Neuron (in vitro differentiated cells): Measurements from ENCODE around the gene SFRP4.

Source experiments
- H2AFZ ChIP-seq: one replicate; pipeline ENCODE4 v1.6.1; 2013; ENCODE audit warnings: low read depth, mild to moderate bottlenecking, inconsistent platforms, low read length, moderate library complexity
- H3K27me3 ChIP-seq: one replicate; pipeline ENCODE4 v1.6.1; 2013; ENCODE audit warnings: low read length; ENCODE audit not compliant: insufficient read depth
- H3K36me3 ChIP-seq: one replicate; pipeline ENCODE4 v1.6.1; 2013; ENCODE audit warnings: low read length; ENCODE audit not compliant: insufficient read depth
- H3K4me1 ChIP-seq: one replicate; pipeline ENCODE4 v1.6.1; 2013; ENCODE audit warnings: low read length; ENCODE audit not compliant: insufficient read depth
- H3K4me3 ChIP-seq: 2 replicates; pipeline ENCODE4 v1.5.1; 2013; ENCODE audit warnings: mild to moderate bottlenecking, low read length, moderate library complexity
- H3K9me3 ChIP-seq: one replicate; pipeline ENCODE4 v1.6.1; 2013; ENCODE audit warnings: low read length

Gene SFRP4

DNA sequence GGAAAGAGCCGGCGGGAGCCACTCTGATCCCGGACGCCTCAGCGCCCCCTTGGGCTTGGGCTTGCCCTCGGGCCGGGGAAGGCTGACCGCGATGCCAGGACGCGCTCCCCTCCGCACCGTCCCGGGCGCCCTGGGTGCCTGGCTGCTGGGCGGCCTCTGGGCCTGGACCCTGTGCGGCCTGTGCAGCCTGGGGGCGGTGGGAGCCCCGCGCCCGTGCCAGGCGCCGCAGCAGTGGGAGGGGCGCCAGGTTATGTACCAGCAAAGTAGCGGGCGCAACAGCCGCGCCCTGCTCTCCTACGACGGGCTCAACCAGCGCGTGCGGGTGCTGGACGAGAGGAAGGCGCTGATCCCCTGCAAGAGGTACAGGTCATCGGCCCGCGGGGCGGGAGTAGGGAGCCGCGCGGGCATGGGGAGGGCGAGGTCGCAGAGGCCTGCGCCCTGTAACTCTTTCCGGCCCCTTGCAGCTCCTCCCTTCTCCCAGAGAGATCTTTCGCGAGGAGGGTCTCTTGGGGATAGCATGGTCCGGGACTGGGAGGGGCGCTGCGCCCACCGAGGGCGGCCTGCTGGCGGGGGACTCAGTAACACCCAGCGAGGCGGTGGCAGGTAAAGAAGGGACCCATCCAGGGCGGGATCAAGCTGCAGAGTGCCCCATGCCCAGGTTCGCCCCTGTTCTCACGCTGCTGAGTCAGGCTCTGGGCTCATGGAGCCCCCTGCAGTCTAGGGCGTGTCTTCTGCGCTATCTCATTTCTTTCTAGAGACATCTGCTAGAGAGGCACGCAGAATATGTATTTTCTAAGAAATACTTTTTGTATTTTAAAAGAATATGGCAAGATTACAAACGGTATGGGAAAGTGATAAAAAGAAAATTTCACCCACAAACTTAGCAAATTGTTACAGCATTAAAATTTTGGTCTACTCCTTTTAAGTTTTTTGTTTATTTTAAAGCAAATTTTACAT is 4.5 kb upstream of the SFRP4 start:
- Histone ChIP-seq H2AFZ (peak overlapping the region; percentile 94), H3K36me3 (no peaks in the 10 kb centered on the region), H3K4me1 (peaks cover 6% of the 10 kb centered on the region), H3K9me3 (no peaks in the 10 kb centered on the region), H3K4me3 (peak overlapping the region; percentile 51), H3K27me3 (peaks cover 28% of the 10 kb centered on the region)

DNA sequence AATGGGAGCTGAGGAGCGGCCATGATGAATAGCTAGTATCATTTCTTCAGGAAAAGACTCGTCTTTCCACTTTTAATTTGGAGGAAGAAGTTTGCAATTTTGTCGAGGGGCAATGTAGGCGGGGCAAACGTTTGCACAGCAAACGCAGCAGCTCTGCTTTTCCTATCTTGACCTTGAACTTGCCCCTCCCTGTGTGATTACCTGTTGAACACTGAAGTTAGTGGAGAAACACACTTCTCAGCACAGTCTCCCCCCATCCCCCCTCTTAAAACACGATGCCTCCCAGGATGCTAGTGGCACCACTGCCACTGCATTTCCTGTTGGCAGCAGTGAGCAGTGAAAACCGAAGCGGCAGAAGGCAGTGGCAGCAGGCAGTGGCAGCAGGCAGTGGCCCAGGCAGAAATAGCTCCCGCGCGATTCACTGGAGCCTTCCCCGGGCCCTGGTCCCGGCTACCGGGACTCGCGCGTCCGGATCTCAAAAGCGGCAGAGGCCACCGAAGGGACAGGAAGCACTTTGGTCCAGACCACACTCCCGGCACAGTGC is 3.8 kb upstream of the SFRP4 start, which contains the start of gene EPDR1:
Gene EPDR1, plus strand, starts transcription at position 336 of the 544 bp plus-strand sequence. CDS start 300 bp downstream, outside the sequence.
- Histone ChIP-seq H3K27me3 (peaks cover 35% of the 10 kb centered on the region), H3K9me3 (no peaks in the 10 kb centered on the region), H2AFZ (peak within 1 kb of the TSS; percentile 94), H3K4me1 (peaks cover 7% of the 10 kb centered on the region), H3K36me3 (no peaks in the 10 kb centered on the region), H3K4me3 (peak within 1 kb of the TSS; percentile 51)

DNA sequence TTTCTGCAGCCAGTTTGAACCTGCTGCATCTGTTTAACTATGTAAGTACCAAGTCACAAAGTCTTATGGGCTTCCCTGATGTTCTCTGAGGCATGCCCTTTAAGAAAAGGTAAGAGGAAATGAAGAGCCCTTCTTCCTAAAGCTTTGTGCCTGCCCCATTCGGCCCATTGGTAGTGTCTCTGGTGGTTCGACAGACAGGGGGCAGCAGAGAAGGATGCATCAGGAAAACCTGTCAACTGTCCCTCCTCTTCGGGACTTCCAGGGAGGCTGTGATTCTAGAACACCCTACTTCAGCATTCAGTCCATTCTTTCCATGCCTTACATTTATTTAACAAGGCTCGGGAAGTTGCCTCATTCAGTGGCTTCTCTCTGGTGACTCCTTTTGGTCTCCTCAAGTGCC is 1.9 kb upstream of the SFRP4 start:
- Histone ChIP-seq H3K4me1 (peaks cover 7% of the 10 kb centered on the region), H3K9me3 (no peaks in the 10 kb centered on the region), H3K36me3 (no peaks in the 10 kb centered on the region), H3K4me3 (no peak overlapping the region), H3K27me3 (peaks cover 48% of the 10 kb centered on the region), H2AFZ (no peak overlapping the region)

DNA sequence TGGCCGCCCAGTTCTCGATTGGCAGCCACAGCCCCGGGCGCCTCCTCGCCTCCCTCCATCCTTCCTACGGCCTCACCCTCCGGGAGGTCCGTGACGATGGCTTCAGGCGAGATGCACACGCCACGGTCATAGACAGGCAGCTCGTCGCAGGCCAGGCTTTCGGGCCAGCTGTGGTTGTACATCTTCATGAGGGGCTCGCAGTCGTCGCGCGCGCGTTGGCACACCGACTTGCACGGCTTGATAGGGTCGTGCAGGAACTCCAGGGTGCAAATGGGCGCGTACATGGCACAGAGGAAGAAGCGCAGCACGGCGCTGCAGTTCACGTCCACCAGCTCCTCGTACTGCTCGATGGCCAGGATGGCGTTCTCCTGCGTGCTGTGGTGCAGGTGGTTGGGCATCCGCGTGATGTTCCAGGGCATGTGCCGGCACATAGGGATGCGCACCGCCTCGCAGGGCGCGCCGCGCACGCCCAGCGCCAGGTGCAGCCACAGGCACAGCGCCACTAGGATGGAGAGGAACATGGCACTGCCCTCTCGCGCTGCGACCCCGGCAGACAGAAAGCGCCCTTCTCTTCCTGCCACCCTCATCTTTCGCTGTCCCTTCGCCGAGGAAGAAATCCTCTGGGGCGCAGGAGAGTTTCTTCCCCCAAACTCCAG is 472 bp downstream of the SFRP4 start:
- Histone ChIP-seq H3K4me3 (peak overlapping the region; percentile 39), H3K27me3 (peaks cover 53% of the 10 kb centered on the region), H3K36me3 (no peaks in the 10 kb centered on the region), H3K4me1 (peaks cover 3% of the 10 kb centered on the region), H2AFZ (peak overlapping the region; percentile 35), H3K9me3 (no peaks in the 10 kb centered on the region)

DNA sequence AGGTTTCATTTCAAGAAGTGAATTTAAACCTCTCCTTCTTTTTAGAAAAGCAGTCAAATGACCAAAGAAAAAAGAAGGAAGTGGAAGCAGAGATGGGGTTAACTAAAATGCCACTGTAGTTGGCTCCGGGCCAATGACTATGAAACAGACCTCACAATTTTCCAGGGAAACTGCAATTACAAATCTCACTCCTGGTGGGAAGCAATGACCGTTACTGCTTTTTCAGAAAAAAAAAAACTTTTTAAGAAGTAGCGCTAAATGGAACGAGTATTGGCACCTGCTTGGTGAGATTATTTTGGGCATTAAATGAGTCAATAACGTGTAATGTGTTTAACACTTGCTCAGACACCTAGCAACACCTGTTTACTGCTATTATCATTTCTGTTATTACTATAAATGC is 1.2 kb downstream of the SFRP4 start:
- Histone ChIP-seq H3K9me3 (no peaks in the 10 kb centered on the region), H3K4me3 (no peak overlapping the region), H2AFZ (no peak overlapping the region), H3K27me3 (peaks cover 53% of the 10 kb centered on the region), H3K36me3 (no peaks in the 10 kb centered on the region), H3K4me1 (peaks cover 3% of the 10 kb centered on the region)

DNA sequence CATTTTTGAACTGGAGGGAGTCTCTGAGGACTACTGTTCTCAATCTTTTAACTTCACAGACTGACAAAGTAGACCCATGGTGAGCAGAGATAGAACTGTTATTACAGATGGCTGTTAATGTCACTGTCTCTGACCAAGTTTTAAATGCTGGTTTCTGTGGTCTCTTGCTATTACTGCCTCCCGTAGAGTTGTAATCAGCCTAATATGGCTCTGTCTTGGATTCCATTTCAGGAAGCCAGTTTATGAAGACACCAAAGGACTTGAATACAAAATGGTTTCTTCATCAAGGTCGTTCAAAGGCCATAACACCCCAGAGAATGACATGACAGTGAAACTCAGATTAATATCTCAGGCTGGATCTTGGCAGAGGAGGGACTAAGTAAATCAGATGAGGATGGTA is 3.9 kb downstream of the SFRP4 start:
- Histone ChIP-seq H3K27me3 (peaks cover 36% of the 10 kb centered on the region), H3K9me3 (no peaks in the 10 kb centered on the region), H3K4me1 (peaks cover 3% of the 10 kb centered on the region), H3K4me3 (no peak overlapping the region), H2AFZ (no peak overlapping the region), H3K36me3 (no peaks in the 10 kb centered on the region)

DNA sequence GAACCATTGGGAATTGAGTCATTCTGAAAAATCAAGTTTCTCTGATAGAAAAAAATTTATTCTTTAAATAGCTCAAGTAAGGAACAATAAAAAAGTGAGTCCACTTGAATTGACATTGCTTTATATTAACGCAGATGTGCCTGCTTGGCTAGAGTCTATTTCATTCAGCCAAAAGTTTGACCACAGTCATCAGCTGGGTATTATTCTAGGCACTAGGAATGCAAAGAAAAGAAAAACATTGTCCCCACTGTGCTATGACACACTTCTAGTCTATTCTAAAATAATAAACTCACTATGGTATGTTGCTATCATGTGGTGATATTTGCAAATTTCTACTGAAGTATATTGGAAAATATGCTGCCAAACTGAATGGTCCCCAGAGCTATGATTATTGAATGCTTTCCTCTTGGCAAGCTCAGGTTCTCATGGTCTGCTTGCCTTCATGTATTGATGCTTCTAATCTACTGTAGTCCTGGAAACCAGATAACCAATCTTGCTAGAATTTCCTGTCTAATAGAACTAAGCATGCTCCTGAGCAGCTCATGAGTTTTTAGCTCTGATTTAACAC is 8.3 kb downstream of the SFRP4 start:
- Histone ChIP-seq H3K4me1 (no peaks in the 10 kb centered on the region), H3K27me3 (peaks cover 8% of the 10 kb centered on the region), H3K4me3 (no peak overlapping the region), H3K36me3 (no peaks in the 10 kb centered on the region), H3K9me3 (no peaks in the 10 kb centered on the region), H2AFZ (no peak overlapping the region)

DNA sequence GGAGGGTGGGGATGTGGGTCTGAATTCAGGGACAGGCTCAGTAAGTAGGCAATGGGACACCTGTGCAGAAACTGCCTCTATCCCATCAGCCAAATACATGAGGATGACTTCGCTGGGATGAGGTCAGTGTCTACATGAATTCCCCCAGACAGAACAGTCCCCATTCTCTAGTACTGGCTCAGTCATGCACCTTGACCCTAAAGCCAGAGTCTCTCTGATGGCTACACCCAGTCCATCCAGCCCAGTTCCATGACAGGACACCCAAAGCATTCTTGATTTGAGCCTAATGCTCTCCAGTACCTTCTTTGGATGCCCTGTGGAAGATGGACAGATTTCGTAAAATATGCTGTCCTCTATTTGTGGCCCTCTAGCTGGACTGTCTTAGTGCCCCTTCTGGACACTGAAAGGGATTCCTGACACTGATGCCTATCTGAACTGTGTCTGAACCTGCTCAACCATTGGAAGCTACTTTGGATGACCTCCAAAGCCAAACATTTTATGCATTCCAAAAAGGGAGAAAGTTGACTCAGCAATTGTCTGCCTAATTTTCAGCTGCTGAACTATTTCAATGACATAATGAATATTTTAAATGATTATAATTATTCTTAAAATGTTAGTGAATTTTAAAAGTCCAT is 14.6 kb downstream of the SFRP4 start:
- Histone ChIP-seq H3K9me3 (no peaks in the 10 kb centered on the region), H3K36me3 (no peaks in the 10 kb centered on the region), H2AFZ (no peak overlapping the region), H3K4me3 (no peak overlapping the region), H3K27me3 (peaks cover 3% of the 10 kb centered on the region), H3K4me1 (no peaks in the 10 kb centered on the region)

DNA sequence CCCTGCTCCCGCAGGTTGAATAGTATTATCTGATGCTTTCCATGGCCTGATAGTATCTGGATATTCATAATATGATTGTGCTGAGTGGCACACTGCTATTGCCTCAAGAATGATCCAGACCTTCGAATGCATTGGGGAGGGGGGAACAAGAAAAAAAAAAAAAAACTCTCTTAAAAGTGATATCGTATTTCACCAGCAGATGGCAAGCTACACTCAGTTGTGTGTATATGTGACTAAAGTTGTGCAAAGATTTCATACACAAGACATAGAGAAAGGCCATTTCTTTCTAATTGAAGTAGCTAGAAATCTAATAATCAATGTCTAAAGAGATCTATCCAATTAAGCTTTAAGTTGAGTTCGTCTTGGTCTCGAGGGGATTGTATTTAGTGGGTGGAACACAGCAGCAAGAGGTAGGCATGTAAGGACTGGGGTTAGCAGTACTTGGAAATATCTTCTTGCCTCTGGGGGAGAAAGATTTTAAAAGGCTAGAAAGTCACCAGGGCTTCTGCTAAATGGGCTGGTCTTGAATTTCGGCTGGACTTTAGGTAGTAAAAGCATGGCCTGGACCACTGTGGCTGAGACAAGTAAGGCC is 15.3 kb downstream of the SFRP4 start:
- Histone ChIP-seq H3K27me3 (peaks cover 3% of the 10 kb centered on the region), H3K4me1 (no peaks in the 10 kb centered on the region), H3K9me3 (no peaks in the 10 kb centered on the region), H3K36me3 (no peaks in the 10 kb centered on the region), H3K4me3 (no peak overlapping the region), H2AFZ (no peak overlapping the region)

DNA sequence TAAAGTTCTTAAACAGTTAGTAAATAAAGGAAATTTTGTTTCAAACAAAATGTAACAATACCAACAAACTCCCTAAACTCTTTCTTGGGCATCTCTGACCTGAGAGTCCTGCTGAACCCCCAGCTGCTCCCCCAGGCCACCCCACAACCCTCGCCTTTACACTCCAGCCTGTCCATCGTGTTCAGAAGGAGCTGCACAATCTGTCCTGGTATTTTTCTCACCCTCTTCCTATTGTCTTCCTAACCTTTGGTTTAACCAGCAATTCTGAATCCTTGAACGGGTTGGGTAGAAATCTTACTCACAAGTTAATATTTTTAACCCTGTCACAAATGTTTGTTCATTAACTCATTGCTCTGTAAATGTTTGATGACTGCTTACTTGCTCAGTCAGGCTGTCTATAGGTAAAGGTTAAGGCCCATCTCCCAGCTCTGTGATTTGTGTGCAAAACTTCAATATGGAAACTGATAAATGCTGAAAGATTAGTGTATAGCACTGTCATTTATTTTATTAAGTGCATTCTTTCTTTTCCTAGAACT is 16.8 kb downstream of the SFRP4 start:
- H3K9me3 ChIP-seq = no peaks in the 10 kb centered on the region
- no peaks in the 10 kb centered on the region for H3K36me3 ChIP-seq
- no peaks in the 10 kb centered on the region for H3K27me3 ChIP-seq
- no peak overlapping the region for H3K4me3 ChIP-seq
- no peak overlapping the region for H2AFZ ChIP-seq
- no peaks in the 10 kb centered on the region for H3K4me1 ChIP-seq

DNA sequence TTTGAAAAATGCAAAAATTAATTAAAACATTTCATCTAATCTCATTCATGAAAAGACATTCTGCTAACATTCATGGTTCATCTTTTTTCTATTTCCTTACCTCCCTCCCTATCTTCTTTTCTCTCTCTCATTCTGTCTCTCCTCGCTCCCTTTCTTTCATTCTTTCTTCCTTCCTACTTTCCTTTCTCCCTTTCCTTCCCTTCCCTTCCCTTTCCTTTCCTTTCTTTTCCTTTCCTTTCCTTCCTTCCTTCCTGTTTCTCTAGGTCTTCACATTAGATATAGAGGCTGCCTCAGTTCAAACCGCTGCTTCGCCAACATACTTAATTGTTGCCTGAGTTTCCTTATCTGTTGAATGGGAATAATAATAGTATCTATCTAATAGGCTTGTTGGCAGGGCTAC is 21.9 kb downstream of the SFRP4 start:
- Histone ChIP-seq H3K36me3 (no peaks in the 10 kb centered on the region), H2AFZ (no peak overlapping the region), H3K4me3 (no peak overlapping the region)

DNA sequence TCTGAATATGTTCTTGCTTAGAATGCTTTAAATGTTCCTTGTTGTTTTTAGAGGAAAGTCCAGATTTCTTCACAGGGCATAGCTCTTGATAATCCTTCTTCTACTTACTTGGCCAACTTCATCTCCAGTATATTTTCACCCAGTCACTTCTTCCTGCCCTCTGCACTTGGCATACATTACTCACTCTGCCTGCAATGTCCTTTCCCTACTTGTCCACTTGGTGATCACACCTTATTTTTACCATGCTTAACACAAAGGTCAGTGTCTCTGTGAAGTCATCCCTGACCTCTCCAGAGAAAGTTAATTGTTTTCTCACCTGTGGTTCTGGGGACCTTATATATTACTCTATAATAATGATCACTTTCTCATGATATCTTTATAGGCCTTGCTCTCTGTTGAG is 23.3 kb downstream of the SFRP4 start:
- no peak overlapping the region for H3K4me3 ChIP-seq
- no peaks in the 10 kb centered on the region for H3K9me3 ChIP-seq
- H3K4me1 ChIP-seq = no peaks in the 10 kb centered on the region
- no peak overlapping the region for H2AFZ ChIP-seq
- peaks cover 6% of the 10 kb centered on the region for H3K27me3 ChIP-seq
- H3K36me3 ChIP-seq = no peaks in the 10 kb centered on the region

More for the DNA sequence above, 21.9 kb downstream of the SFRP4 start:
- Histone ChIP-seq H3K27me3 (peaks cover 6% of the 10 kb centered on the region), H3K9me3 (no peaks in the 10 kb centered on the region), H3K4me1 (no peaks in the 10 kb centered on the region)
